Neural cell (in vitro differentiated cells): ENCODE results near the gene JAK3. TPM values are rescaled to one million over a fixed set of nuclear protein-coding genes. Genes with fewer than 3 reads are reported as not detected.

ENCODE experiments used
- H2AFZ ChIP-seq: fragments of 200-600, 300-800 bp; sonication (generic), shearing (Covaris generic); 2 replicates; pipeline ENCODE4 v1.6.0; 2014; ENCODE audit warnings: low read depth, mild to moderate bottlenecking, antibody characterized with exemption, low read length, moderate library complexity
- H3F3A ChIP-seq: fragments of 200-600 bp; shearing (Covaris generic); 2 replicates; pipeline ENCODE4 v1.6.1; 2016; ENCODE audit warnings: mild to moderate bottlenecking, moderate library complexity, mixed read lengths, antibody characterized with exemption, low read length; ENCODE audit not compliant: insufficient read depth, poor library complexity, severe bottlenecking
- H3K27ac ChIP-seq: fragments of 200-600, 300-800 bp; sonication (generic), shearing (Covaris generic); 2 replicates; pipeline ENCODE4 v1.5.1; 2014; ENCODE audit warnings: mild to moderate bottlenecking, low read length, moderate library complexity
- H3K27me3 ChIP-seq: fragments of 300-800, 200-600 bp; sonication (generic), shearing (Covaris generic); 2 replicates; pipeline ENCODE4 v1.6.0; 2014; ENCODE audit warnings: mild to moderate bottlenecking, low read depth, low read length, moderate library complexity; ENCODE audit not compliant: insufficient read depth
- H3K36me3 ChIP-seq: fragments of 300-800, 200-600 bp; sonication (generic), shearing (Covaris generic); 2 replicates; pipeline ENCODE4 v1.5.1; 2014; ENCODE audit warnings: mild to moderate bottlenecking, antibody characterized with exemption, low read length, moderate library complexity; ENCODE audit not compliant: insufficient read depth
- H3K4me2 ChIP-seq: fragments of 300-800, 200-600 bp; sonication (generic), shearing (Covaris generic); 2 replicates; pipeline ENCODE4 v1.6.0; 2014; ENCODE audit warnings: mild to moderate bottlenecking, low read length
- H3K4me3 ChIP-seq: fragments of 300-800, 200-600 bp; sonication (generic), shearing (Covaris generic); 2 replicates; pipeline ENCODE4 v1.5.1; 2014; ENCODE audit warnings: mild to moderate bottlenecking, low read length, moderate library complexity
- H3K79me2 ChIP-seq: fragments of 200-600 bp; shearing (Covaris generic); replicated peaks from 2 replicates; pipeline ENCODE4 v1.6.0; 2014; ENCODE audit warnings: mild to moderate bottlenecking, low read length, moderate library complexity; ENCODE audit not compliant: insufficient read depth
- H3K9ac ChIP-seq: fragments of 300-800, 200-600 bp; sonication (generic), shearing (Covaris generic); 2 replicates; pipeline ENCODE4 v1.6.1; 2016; ENCODE audit warnings: mild to moderate bottlenecking, low read length, mixed read lengths
- H3K9me2 ChIP-seq: fragments of 200-600 bp; shearing (Covaris generic); 2 replicates; pipeline ENCODE4 v1.6.1; 2016; ENCODE audit warnings: mild to moderate bottlenecking, low read length, mixed read lengths; ENCODE audit not compliant: insufficient read depth
- H3K9me3 ChIP-seq: fragments of 200-600, 300-800 bp; sonication (generic), shearing (Covaris generic); 2 replicates; pipeline ENCODE4 v1.6.1; 2016; ENCODE audit warnings: mild to moderate bottlenecking, mixed run types, low read length, moderate library complexity, mixed read lengths
- H4K20me1 ChIP-seq: fragments of 200-600 bp; shearing (Covaris generic); 2 replicates; pipeline ENCODE4 v1.6.1; 2016; ENCODE audit warnings: mild to moderate bottlenecking, mixed run types; ENCODE audit not compliant: insufficient read depth
- EP300 ChIP-seq: fragments of 450-650 bp; conservative IDR thresholded peaks from 2 replicates; pipeline ENCODE4 v1.6.1; 2014; ENCODE audit warnings: antibody characterized with exemption, mild to moderate bottlenecking, moderate library complexity; ENCODE audit not compliant: poor library complexity, severe bottlenecking
- EZH2 ChIP-seq: fragments of 200-600, 300-800 bp; shearing (Covaris generic), sonication (generic); IDR thresholded peaks from 2 replicates; pipeline ENCODE4 v1.6.1; 2014; ENCODE audit warnings: antibody characterized with exemption, low read length, borderline replicate concordance, mild to moderate bottlenecking; ENCODE audit not compliant: insufficient read depth, poor library complexity, severe bottlenecking
- MXI1 ChIP-seq: fragments of 450-650 bp; conservative IDR thresholded peaks from 2 replicates; pipeline ENCODE4 v1.6.1; 2014; ENCODE audit warnings: antibody characterized with exemption, mild to moderate bottlenecking; ENCODE audit not compliant: poor library complexity, severe bottlenecking
- POLR2AphosphoS5 ChIP-seq: IDR thresholded peaks from 2 replicates; pipeline ENCODE4 v1.6.1; 2012
- RAD21 ChIP-seq: fragments of 450-650 bp; conservative IDR thresholded peaks from 2 replicates; pipeline ENCODE4 v1.6.1; 2014; ENCODE audit warnings: antibody characterized with exemption, mild to moderate bottlenecking, moderate library complexity
- SMC3 ChIP-seq: fragments of 450-650 bp; conservative IDR thresholded peaks from 2 replicates; pipeline ENCODE4 v1.6.1; 2014; ENCODE audit warnings: antibody characterized with exemption, mild to moderate bottlenecking, moderate library complexity; ENCODE audit not compliant: poor library complexity
- TAF1 ChIP-seq: IDR thresholded peaks from 2 replicates; pipeline ENCODE4 v1.6.1; 2012; ENCODE audit warnings: low read depth
- polyA plus RNA-seq: library from polyadenylated mRNA; depleted of rRNA; stranded (reverse); fragments of >200 nt; gene quantifications from 2 replicates; pipeline ENCODE4 v1.2.3, GENCODE V29; 2014
- TF ChIP-seq, protein P1 (sequence below): fragments of 450-650 bp; IDR thresholded peaks from 2 replicates; pipeline ENCODE4 v1.5.1; 2014; ENCODE audit warnings: antibody characterized with exemption, mild to moderate bottlenecking, moderate library complexity; ENCODE audit not compliant: poor library complexity, severe bottlenecking
- TF ChIP-seq, protein P2 (sequence below): IDR thresholded peaks from 2 replicates; pipeline ENCODE4 v1.6.1; 2012; ENCODE audit warnings: borderline replicate concordance

The JAK3 gene
- polyA plus RNA-seq, 1 donor from 2014 or later: 0.11 TPM

DNA sequence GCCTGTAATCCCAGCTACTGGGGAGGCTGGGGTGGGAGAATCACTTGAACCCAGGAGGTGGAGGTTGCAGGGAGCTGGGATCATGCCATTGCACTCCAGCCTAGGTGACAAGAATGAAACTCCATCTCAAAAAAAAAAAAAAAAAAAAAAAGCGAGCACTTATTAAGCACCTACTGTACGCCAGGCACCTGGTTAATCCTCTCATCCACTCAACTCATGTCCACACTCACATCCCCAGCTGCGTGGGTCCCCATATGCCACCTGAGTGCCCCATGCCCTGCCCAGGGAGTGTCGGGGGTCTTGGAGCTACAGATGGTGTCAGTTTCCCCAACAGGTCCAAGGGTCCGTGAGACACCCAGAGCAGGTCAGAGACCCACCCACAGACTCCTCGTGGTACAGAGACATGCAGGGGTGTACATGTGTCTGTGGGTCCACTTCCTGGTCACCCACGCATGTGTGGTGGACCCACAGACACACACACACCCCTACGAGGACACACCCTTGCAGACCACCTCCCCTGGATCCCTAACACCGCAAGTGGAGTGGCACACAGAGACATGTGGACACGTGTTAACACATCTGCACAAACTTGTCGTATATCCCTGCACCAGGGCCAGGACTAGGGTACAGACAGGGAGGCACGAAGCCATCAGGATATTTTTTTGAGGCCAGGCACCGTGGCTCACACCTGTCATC lies 30.0 kb downstream of the JAK3 start:
- Histone ChIP-seq H3K79me2 (no peaks in the 10 kb centered on the region), H3K4me3 (no peak overlapping the region), H3K9ac (no peak overlapping the region), H3K9me3 (no peaks in the 10 kb centered on the region), H2AFZ (no peak overlapping the region), H3K27ac (no peak overlapping the region), H3K36me3 (no peaks in the 10 kb centered on the region), H4K20me1 (no peaks in the 10 kb centered on the region), H3K4me2 (no peak overlapping the region), H3F3A (no peaks in the 10 kb centered on the region), H3K9me2 (no peaks in the 10 kb centered on the region), H3K27me3 (no peaks in the 10 kb centered on the region)
- TF ChIP-seq TAF1 (no peak), EZH2 (no peak), MXI1 (no peak), RAD21 (no peak), POLR2AphosphoS5 (no peak), SMC3 (no peak), EP300 (no peak)
- TF ChIP-seq, protein P1, sequence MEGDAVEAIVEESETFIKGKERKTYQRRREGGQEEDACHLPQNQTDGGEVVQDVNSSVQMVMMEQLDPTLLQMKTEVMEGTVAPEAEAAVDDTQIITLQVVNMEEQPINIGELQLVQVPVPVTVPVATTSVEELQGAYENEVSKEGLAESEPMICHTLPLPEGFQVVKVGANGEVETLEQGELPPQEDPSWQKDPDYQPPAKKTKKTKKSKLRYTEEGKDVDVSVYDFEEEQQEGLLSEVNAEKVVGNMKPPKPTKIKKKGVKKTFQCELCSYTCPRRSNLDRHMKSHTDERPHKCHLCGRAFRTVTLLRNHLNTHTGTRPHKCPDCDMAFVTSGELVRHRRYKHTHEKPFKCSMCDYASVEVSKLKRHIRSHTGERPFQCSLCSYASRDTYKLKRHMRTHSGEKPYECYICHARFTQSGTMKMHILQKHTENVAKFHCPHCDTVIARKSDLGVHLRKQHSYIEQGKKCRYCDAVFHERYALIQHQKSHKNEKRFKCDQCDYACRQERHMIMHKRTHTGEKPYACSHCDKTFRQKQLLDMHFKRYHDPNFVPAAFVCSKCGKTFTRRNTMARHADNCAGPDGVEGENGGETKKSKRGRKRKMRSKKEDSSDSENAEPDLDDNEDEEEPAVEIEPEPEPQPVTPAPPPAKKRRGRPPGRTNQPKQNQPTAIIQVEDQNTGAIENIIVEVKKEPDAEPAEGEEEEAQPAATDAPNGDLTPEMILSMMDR: no peak
- TF ChIP-seq, protein P2, sequence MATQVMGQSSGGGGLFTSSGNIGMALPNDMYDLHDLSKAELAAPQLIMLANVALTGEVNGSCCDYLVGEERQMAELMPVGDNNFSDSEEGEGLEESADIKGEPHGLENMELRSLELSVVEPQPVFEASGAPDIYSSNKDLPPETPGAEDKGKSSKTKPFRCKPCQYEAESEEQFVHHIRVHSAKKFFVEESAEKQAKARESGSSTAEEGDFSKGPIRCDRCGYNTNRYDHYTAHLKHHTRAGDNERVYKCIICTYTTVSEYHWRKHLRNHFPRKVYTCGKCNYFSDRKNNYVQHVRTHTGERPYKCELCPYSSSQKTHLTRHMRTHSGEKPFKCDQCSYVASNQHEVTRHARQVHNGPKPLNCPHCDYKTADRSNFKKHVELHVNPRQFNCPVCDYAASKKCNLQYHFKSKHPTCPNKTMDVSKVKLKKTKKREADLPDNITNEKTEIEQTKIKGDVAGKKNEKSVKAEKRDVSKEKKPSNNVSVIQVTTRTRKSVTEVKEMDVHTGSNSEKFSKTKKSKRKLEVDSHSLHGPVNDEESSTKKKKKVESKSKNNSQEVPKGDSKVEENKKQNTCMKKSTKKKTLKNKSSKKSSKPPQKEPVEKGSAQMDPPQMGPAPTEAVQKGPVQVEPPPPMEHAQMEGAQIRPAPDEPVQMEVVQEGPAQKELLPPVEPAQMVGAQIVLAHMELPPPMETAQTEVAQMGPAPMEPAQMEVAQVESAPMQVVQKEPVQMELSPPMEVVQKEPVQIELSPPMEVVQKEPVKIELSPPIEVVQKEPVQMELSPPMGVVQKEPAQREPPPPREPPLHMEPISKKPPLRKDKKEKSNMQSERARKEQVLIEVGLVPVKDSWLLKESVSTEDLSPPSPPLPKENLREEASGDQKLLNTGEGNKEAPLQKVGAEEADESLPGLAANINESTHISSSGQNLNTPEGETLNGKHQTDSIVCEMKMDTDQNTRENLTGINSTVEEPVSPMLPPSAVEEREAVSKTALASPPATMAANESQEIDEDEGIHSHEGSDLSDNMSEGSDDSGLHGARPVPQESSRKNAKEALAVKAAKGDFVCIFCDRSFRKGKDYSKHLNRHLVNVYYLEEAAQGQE: no peak

DNA sequence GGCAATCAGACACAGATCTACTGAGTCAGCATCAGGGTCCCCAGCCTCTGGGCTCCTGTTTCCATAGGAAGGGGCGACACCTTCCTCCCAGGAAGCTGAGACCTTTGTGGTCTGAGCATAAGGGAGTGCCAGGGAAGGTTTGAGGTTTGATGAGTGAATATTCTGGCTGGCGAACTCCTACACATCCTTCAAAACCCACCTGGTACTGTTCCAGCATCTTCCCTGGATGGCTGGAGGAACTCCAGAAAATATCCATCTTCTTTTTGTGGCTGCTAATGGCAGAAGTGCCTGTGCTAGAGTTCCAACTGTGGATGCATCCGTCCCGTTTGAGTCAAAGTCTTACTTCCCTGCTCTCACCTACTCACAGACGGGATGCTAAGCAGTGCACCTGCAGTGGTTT lies 35.7 kb downstream of the JAK3 start:
- H3K27me3 ChIP-seq: no peaks in the 10 kb centered on the region
- H4K20me1 ChIP-seq: no peaks in the 10 kb centered on the region
- H2AFZ ChIP-seq: no peak overlapping the region
- H3K79me2 ChIP-seq: no peaks in the 10 kb centered on the region
- H3K27ac ChIP-seq: no peak overlapping the region
- no peak overlapping the region for H3K4me2 ChIP-seq
- no peak overlapping the region for H3K9ac ChIP-seq
- H3K9me2 ChIP-seq: no peaks in the 10 kb centered on the region
- H3K36me3 ChIP-seq: no peaks in the 10 kb centered on the region
- H3K4me3 ChIP-seq: no peak overlapping the region
- TF ChIP-seq TAF1 (no peak), POLR2AphosphoS5 (no peak)
- TF ChIP-seq, protein P1: no peak
- TF ChIP-seq, protein P2: no peak
- H3K9me3 ChIP-seq: no peaks in the 10 kb centered on the region
- H3F3A ChIP-seq: no peaks in the 10 kb centered on the region
